NCI-H1092 treated with DMSO at 0.1 percent for 48 hours (cell line): ENCODE results near the gene ZDHHC8.
"Not testable (repeated sequence)": the region's sequence is repeated elsewhere in the genome, so short reads cannot be mapped to it uniquely, and the experiment has no call there.

Experiments used
- DNase-seq: peaks from one replicate; lab custom pipeline; 2025; lab: John Stamatoyannopoulos, UW

Gene ZDHHC8

DNA sequence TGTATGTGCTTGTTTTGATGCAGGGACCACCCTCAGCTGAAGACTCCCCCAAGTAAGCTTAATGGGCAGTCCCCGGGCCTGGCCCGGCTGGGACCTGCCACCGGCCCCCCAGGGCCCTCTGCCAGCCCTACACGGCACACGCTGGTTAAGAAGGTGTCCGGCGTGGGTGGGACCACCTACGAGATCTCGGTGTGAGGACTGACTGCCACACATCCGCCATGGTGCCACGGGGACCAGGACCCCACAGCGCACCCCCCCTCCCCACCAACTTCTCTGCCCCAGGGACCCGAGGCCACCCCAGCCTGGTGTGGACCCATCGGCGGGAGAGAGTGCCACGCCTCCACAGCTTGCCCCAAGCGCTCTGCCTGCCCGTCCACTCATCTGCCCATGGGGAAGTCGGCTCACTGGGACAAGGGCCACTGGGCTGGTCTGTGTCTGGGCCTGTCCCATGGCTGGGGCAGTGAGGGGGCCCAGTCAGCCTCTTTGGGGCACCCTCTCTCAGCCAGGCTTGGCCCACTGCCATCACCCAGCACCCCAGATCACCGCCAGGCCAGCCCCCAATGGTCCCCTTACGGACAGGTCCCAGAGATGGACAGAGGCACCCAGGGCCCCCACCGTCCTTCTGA, 13.7 kb downstream of the ZDHHC8 start:
- DNase-seq, result no peak

GRCh38 chr22:20145832-20146223, 14.2 kb downstream of the ZDHHC8 start:
- no peak for DNase-seq

DNA sequence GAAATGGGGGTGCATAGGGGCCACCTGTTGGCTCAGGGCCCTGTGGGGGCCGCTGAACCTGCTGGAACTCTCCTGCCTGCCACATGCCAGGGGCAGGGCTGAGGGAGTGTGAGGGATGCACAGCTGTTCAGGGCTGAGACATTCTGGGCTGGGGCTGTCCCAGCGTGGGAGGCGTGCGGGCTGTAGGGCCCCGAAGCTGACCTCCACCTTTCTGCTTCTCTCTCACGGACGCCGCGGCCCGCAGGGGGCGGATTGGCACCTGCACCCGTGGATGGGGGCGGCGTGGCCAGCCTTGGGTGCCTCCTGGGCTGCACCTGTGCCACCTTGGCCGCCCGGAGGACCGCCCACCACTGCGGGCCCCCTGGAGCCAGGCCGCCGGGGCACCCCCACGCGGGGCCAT, 15.2 kb downstream of the ZDHHC8 start:
- DNase-seq, result no peak

DNA sequence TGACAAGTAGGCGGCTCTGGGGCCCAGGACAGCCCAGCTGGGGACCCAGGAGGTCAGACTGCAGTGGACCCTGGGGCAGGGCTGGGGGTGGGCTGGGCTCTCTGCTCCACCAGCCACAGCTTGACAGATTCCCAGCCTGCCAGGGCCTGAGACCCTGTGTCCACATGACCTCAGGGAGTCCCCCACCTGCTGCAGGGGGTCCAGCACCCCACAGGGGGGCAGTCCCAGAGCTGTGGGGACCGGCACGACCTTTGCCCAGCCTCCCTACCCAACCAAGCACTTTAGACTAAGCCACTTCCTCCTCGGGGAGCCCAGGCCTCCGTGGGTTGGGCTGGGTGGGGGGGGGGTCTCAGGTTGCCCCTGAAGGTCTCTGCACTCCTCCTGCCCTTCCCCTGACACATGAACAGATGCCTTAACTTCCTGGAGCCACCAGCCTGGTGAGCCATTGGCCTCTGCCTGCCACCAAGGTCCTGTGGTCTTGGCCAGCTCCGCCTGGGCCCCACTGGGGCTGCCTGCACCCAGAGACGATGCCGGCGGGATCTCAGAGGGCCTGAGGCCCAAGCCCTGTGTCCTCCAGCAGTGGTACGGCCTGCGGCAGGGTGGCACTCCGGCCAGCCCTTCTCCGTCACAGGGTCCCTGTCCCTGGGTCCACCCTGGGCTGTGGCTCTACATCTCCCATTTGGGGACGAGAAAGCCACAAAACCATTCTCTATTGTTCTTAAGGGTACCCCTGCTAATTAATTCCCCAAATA, 15.8 kb downstream of the ZDHHC8 start:
- DNase-seq, result no peak

DNA sequence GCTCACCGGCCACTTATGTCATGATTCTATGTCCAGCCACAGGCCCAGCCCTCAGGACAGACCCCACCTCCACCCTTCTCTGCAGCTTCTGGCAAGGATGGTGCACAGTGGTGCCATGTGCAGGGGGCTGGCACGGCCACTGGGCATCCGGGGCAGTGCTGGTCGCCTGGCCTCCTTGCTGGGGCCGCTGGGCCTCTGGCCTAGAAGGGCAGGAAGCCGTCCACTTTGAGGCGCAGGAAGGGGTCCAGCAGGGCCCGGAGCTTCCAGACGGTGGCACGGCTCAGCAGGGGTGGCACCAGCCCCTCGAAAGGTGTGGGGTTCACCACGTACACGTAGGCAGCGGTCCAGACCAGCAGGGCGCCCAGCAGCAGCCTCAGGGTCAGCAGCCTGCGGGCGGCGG, 16.8 kb downstream of the ZDHHC8 start:
- no peak for DNase-seq

GRCh38 chr22:20149257-20150250, 17.9 kb downstream of the ZDHHC8 start:
- DNase-seq, result no peak

- no peak for DNase-seq
Observed at GRCh38 chr22:20150381-20151275, 19.0 kb downstream of the ZDHHC8 start, which contains the start of gene CCDC188. CCDC188 (minus strand) TSS chr22:20151055; CDS start chr22:20150986, 69 bp downstream.

GRCh38 chr22:20151276-20151588, 19.6 kb downstream of the ZDHHC8 start:
- DNase-seq, result no peak

DNA sequence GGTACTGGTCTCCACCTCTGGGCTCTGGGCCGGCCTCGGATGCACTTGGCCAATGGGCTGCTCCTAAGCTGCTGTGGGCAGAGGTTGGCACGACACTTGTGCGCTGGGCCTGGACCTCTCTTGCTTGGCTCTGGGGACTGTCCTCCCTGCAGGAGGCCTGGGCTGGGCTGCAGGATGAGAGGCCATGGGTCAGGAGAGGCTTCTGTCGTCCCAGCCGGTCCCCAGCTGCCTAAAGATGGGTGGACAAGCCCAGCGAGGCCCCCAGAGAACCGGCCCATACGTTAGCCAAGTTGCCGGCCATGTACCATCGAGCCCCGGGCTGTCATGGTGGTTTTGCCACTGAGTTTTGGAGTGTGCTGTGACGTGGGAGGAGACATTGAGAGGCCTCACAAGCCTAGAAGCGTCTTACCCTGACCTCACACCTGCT, 20.9 kb downstream of the ZDHHC8 start:
- DNase-seq, result no peak

GRCh38 chr22:20153945-20154344, 22.3 kb downstream of the ZDHHC8 start:
- no peak for DNase-seq

GRCh38 chr22:20154602-20155187, 23.1 kb downstream of the ZDHHC8 start:
- no peak for DNase-seq

GRCh38 chr22:20155330-20156041, 23.9 kb downstream of the ZDHHC8 start:
- DNase-seq, result peak; percentile 91

DNA sequence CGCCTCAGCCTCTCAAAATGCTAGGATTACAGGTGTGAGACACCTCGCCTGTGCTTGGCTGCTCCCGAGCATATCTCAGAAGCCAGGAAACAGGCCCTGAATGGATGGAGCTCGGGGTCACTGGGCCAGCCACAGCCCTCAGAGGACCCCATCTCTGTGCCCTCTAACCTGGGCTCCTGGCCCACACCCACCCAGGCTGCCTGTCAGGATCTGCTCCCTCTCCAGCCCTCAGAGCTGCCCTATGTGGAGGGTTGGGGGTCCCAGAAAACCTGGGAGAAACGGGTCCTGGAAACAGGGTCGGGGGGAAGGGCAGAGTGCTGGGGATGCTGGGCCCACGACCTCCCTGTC, 24.4 kb downstream of the ZDHHC8 start:
- no peak for DNase-seq

- DNase-seq, result peak; percentile 63
Observed at GRCh38 chr22:20156611-20157429, 25.2 kb downstream of the ZDHHC8 start.

DNA sequence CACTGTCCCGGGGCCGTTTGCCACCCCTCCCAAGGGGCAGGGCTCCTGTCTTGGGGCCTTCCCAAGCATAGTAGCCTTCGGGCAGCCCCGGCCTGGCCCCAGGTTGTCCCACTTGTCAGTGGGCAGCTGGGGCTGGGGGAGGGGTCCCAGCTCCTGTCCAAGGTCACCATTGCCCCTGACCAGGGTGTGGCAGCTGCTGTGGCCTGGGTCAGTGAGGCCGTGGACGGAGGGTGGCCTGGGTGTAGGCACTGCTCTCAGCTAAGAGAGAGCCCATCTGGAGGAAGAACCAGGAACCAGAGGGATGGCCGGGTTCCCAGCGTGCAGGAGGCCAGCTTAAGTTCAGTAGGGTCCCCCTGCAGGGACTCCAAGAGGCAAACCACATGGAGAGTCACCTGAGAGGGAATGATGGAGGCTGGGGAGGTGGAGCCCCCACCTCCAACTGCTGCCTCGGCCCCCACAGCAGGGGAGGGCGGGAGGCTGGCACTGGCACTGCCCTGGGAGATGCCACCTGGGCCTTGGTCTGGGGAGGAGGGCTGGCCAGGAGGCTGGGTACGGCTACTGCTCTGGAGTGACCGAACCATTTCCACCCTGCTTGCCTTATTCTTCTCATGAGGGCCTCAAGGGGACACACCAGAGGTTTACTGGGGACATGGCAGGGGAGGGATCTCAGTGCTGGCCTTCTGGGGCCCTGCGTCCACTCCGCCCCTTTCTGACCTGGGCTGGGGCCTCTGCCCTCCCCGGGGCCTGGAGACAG, 26.0 kb downstream of the ZDHHC8 start:
- no peak for DNase-seq

- DNase-seq, result no peak
Observed at GRCh38 chr22:20158391-20159036, 26.9 kb downstream of the ZDHHC8 start.

DNA sequence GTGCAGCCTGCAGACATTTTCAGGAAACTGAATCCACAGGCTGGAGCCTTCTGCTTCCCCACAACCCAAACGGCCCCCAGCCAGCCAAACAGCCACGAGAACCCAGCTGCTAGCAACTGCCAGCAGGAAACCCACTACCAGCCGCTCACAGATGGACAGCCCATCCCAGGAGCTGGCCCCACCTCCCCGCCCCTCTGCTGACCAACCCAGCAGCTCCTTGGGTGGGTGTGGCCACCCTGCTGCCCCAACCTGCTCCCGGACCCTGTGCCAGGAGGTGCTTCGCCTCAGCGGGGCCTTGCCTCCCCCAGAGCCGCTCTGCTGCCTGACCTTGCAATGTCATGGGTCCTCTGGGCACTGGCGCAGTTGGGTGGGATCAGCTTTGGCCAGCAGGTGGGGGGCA, 27.5 kb downstream of the ZDHHC8 start:
- DNase-seq, result no peak

DNA sequence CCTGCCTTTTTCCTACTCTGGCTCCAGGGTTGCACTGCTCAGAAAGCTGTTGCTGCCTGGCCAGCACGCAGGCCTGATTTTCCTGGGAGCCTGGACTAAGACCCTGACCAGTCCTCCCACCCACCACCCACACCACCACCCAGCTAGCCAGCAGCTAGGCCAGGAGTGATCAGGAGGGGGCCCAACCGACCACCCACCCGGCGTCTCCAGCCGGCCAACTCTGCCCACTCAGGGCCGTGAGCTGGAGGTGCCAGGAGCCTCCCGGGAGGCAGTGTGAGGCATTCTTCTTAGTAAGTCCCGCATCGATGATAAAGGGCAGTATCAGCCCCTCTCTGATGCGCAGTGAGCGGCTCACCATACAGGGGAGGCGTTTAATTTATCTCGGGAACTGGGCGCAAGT, 27.9 kb downstream of the ZDHHC8 start:
- not testable (repeated sequence) for DNase-seq
